IMR-90 (cell line): ENCODE measurements around the gene COG2. TPM values are rescaled to one million over a fixed set of nuclear protein-coding genes. Genes with fewer than 3 reads are reported as not detected.

Experiments used
- ATAC-seq: fragments of 200-7000 bp; cut with Tn5 transposase; 2 replicates; pipeline ENCODE4 v1.9.1; 2020; ENCODE audit warnings: low read depth, mild to moderate bottlenecking, moderate library complexity
- BruUV-seq: library from RNA; stranded (reverse); fragments of 400-500 nt; replicated peaks from 2 replicates; lab custom pipeline; 2021; lab: Mats Ljungman, UMichigan
- CTCF ChIA-PET: fragments of 300-600 bp; formaldehyde crosslinking; extraction: SDS; loops from one replicate; lab custom pipeline; 2021; ENCODE audit warnings: antibody characterized with exemption; lab: Yijun Ruan, JAX
- POLR2A ChIA-PET: fragments of 300-600 bp; sonication (Branson Sonifier 250); formaldehyde crosslinking; loops from one replicate; lab custom pipeline; 2022; ENCODE audit warnings: antibody characterized with exemption; ENCODE audit not compliant: unreplicated experiment; lab: Charles Lee
- DNase-seq: peaks from one replicate; pipeline ENCODE4 v3.0.0; 2013
- H2AFZ ChIP-seq: replicated peaks from 2 replicates; pipeline ENCODE3; 2013; ENCODE audit warnings: low read length, mild to moderate bottlenecking; ENCODE audit not compliant: poor library complexity
- H2AK5ac ChIP-seq: 2 replicates; pipeline ENCODE4 v1.6.1; 2013; ENCODE audit warnings: low read depth, low read length, inconsistent platforms
- H2AK9ac ChIP-seq: replicated peaks from 2 replicates; pipeline ENCODE3; 2013; ENCODE audit warnings: mild to moderate bottlenecking, low read depth, low read length, moderate library complexity; ENCODE audit not compliant: poor library complexity
- H2BK120ac ChIP-seq: 2 replicates; pipeline ENCODE4 v1.6.1; 2013; ENCODE audit warnings: low read depth, low read length, inconsistent platforms
- H2BK15ac ChIP-seq: 3 replicates; pipeline ENCODE4 v1.6.1; 2013; ENCODE audit warnings: low read depth, low read length, inconsistent platforms
- H2BK20ac ChIP-seq: 2 replicates; pipeline ENCODE4 v1.6.1; 2013; ENCODE audit warnings: low read depth, mild to moderate bottlenecking, inconsistent platforms, low read length, moderate library complexity
- H2BK5ac ChIP-seq: 2 replicates; pipeline ENCODE4 v1.6.1; 2013; ENCODE audit warnings: mild to moderate bottlenecking, low read depth, low read length, inconsistent platforms; ENCODE audit not compliant: poor library complexity, severe bottlenecking
- H3K14ac ChIP-seq: replicated peaks from 2 replicates; pipeline ENCODE4 v1.6.1; 2013; ENCODE audit warnings: low read depth, low read length, inconsistent platforms
- H3K18ac ChIP-seq: 2 replicates; pipeline ENCODE4 v1.6.1; 2013; ENCODE audit warnings: low read depth, low read length, control low read depth
- H3K23ac ChIP-seq: 2 replicates; pipeline ENCODE4 v1.6.1; 2013; ENCODE audit warnings: low read depth, low read length, inconsistent platforms
- H3K27ac ChIP-seq: 2 replicates; pipeline ENCODE4 v1.5.1; 2013; ENCODE audit warnings: mild to moderate bottlenecking, control low read depth, low read length; ENCODE audit not compliant: insufficient read depth
- H3K27me3 ChIP-seq: 2 replicates; pipeline ENCODE4 v1.6.1; 2013; ENCODE audit warnings: low read length; ENCODE audit not compliant: control insufficient read depth, insufficient read depth
- H3K36me3 ChIP-seq: 2 replicates; pipeline ENCODE4 v1.6.1; 2013; ENCODE audit warnings: low read length, mixed read lengths; ENCODE audit not compliant: control insufficient read depth, insufficient read depth
- H3K4ac ChIP-seq: 2 replicates; pipeline ENCODE4 v1.6.1; 2013; ENCODE audit warnings: low read depth, low read length, inconsistent platforms
- H3K4me1 ChIP-seq: 2 replicates; pipeline ENCODE4 v1.6.1; 2013; ENCODE audit warnings: low read length, mixed read lengths; ENCODE audit not compliant: control insufficient read depth, insufficient read depth
- H3K4me2 ChIP-seq: 2 replicates; pipeline ENCODE4 v1.6.1; 2013; ENCODE audit warnings: low read depth, mild to moderate bottlenecking, control low read depth, low read length, moderate library complexity
- H3K4me3 ChIP-seq: 2 replicates; pipeline ENCODE4 v1.5.1; 2013; ENCODE audit warnings: low read depth, mild to moderate bottlenecking, control low read depth, low read length, moderate library complexity; ENCODE audit not compliant: insufficient read depth
- H3K56ac ChIP-seq: 2 replicates; pipeline ENCODE4 v1.6.1; 2013; ENCODE audit warnings: low read length, inconsistent platforms; ENCODE audit not compliant: insufficient read depth; ENCODE audit errors: extremely low read depth
- H3K79me1 ChIP-seq, 2 experiments: 2 replicates each; pipeline ENCODE4 v1.6.1; 2013; ENCODE audit warnings: low read length in 2 of 2, inconsistent platforms in 1 of 2, low read depth in 1 of 2
- H3K9ac ChIP-seq: 2 replicates; pipeline ENCODE4 v1.6.1; 2013; ENCODE audit warnings: low read depth, low read length, control low read depth
- H3K9me1 ChIP-seq: 2 replicates; pipeline ENCODE4 v1.6.1; 2013; ENCODE audit warnings: low read length, inconsistent platforms; ENCODE audit not compliant: insufficient read depth
- H3K9me3 ChIP-seq: 2 replicates; pipeline ENCODE4 v1.6.1; 2013; ENCODE audit warnings: low read length; ENCODE audit not compliant: control insufficient read depth, insufficient read depth
- H4K20me1 ChIP-seq: 2 replicates; pipeline ENCODE4 v1.6.1; 2013; ENCODE audit warnings: low read length, inconsistent platforms; ENCODE audit not compliant: insufficient read depth
- H4K5ac ChIP-seq: 2 replicates; pipeline ENCODE4 v1.6.1; 2013; ENCODE audit warnings: mild to moderate bottlenecking, low read depth, low read length, control low read depth
- H4K8ac ChIP-seq, 2 experiments: 2 replicates each; pipeline ENCODE4 v1.6.1; 2013; ENCODE audit warnings: low read depth in 2 of 2, low read length in 2 of 2, control low read depth in 1 of 2, inconsistent platforms in 1 of 2
- H4K91ac ChIP-seq: 2 replicates; pipeline ENCODE4 v1.6.1; 2013; ENCODE audit warnings: low read depth, low read length, inconsistent platforms; ENCODE audit not compliant: insufficient read depth
- CEBPB ChIP-seq: IDR thresholded peaks from 2 replicates; pipeline ENCODE4 v1.6.1; 2012; ENCODE audit warnings: low read depth, low read length, improper control_type of control experiment
- MAFK ChIP-seq: IDR thresholded peaks from 2 replicates; pipeline ENCODE4 v1.6.1; 2012; ENCODE audit warnings: low read depth, low read length, improper control_type of control experiment
- MAZ ChIP-seq: IDR thresholded peaks from 2 replicates; pipeline ENCODE4 v1.6.1; 2012; ENCODE audit warnings: low read depth, mild to moderate bottlenecking, low read length, improper control_type of control experiment, moderate library complexity, borderline replicate concordance
- POLR2A ChIP-seq: IDR thresholded peaks from 2 replicates; pipeline ENCODE4 v1.6.1; 2012; ENCODE audit warnings: mild to moderate bottlenecking, low read depth, low read length
- RAD21 ChIP-seq: IDR thresholded peaks from 2 replicates; pipeline ENCODE4 v1.6.1; 2012; ENCODE audit warnings: low read length, improper control_type of control experiment
- SMC3 ChIP-seq: fragments of 150-350 bp; IDR thresholded peaks from 2 replicates; pipeline ENCODE4 v1.6.1; 2016; ENCODE audit warnings: low read depth, mild to moderate bottlenecking, antibody characterized with exemption, low read length, moderate library complexity
- WGBS, 2 experiments: methylation state at CpG; one replicate each; pipeline versions ENCODE4 v1.1.5 to v1.1.7; 2013; ENCODE audit warnings: missing lambda C conversion rate in 2 of 2; ENCODE audit not compliant: insufficient read length in 1 of 2; ENCODE audit errors: extremely low coverage in 2 of 2; 5-methylcytosine and 5-hydroxymethylcytosine counted together
- dilution Hi-C: fragments of 300-500 bp; cut with HindIII; formaldehyde crosslinking; loops from one replicate; pipeline ENCODE4 v1.14.3; 2018; ENCODE audit warnings: low sequenced_read_pairs; ENCODE audit not compliant: unreplicated experiment
- in situ Hi-C: fragments of 300-500 bp; cut with MboI; formaldehyde crosslinking; loops from 3 replicates; pipeline ENCODE4 v1.14.3; 2019; ENCODE audit warnings: low sequenced_read_pairs, inconsistent platforms, mixed read lengths
- intact Hi-C: fragments of 100-400 bp; cut with micrococcal nuclease; formaldehyde crosslinking; loops from 2 replicates; pipeline ENCODE4 v1.10.0; 2022
- polyA plus RNA-seq, 3 experiments: library from polyadenylated mRNA; depleted of rRNA; stranded (reverse); fragments of >200 nt; gene quantifications; 2 replicates each; pipeline ENCODE4 v1.2.3, GENCODE V29; 2012; ENCODE audit warnings: low replicate concordance in 1 of 3
- total RNA-seq: library from RNA; depleted of rRNA; stranded (reverse); fragments of >200 nt; gene quantifications from 2 replicates; pipeline ENCODE4 v1.2.3, GENCODE V29; 2012
- TF ChIP-seq, protein P1 (sequence below): fragments of 150-350 bp; IDR thresholded peaks from 2 replicates; pipeline ENCODE4 v1.6.1; 2017; ENCODE audit warnings: mild to moderate bottlenecking, antibody characterized with exemption, low read length, low read depth
- TF ChIP-seq, protein P2 (sequence below): conservative IDR thresholded peaks from 2 replicates; pipeline ENCODE4 v1.5.1; 2012; ENCODE audit warnings: mild to moderate bottlenecking, low read depth, low read length, improper control_type of control experiment

COG2 gene
- total and polyA plus RNA-seq, 2 of the 4 experiments (the other 2 are of a cell fraction), result 9.1 to 16.7 TPM

DNA sequence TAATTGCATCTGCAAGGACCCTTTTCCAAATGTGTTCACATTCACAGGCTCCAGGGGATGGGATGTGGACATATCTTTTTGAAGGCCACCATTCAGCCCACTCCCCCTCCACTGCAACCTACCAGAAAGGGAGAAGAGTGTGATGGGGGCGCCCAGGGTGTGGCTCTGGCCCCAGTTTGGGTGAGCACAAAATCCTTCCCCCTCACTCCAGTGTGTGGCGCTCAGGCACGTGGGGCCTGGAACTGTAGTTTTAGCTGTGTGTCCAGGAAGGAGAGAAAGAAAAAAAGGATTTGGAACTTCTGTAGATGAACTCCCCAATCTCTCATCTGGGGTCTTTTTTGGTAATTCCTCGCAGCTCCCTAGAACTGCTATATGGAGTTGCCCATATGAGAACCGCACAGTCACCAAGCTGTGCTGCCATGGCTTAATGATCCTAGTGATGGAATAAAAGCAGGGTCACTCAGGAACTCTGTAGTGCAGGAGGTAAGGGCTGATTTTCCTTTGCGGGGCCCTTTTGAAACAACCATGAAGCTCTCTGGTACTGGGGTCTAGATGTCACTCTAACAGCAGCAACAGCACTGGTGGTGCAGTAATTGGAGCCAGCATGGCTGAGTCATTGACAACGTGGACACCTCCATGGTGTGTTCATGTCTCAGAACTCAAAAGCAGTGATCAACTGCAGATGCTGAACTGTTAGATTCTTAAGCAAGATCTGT lies 54.6 kb downstream of the COG2 start:
- intact Hi-C loops, result no loop called here
- Histone ChIP-seq H3K56ac (no peak overlapping the region), H3K27ac (no peak overlapping the region), H3K9me1 (no peaks in the 10 kb centered on the region), H3K4me1 (peaks cover 2% of the 10 kb centered on the region; the same call in 1 of the 2 replicates), H4K5ac (no peak overlapping the region), H3K9me3 (no peaks in the 10 kb centered on the region), H4K8ac (no peak overlapping the region), H3K23ac (no peak overlapping the region), H4K20me1 (no peaks in the 10 kb centered on the region; the same call in 1 of the 2 replicates), H2AFZ (no peak overlapping the region), H2BK20ac (no peak overlapping the region), H3K18ac (no peak overlapping the region), H3K14ac (no peak overlapping the region), H4K91ac (no peak overlapping the region), H3K9ac (no peak overlapping the region), H2BK5ac (no peak overlapping the region), H3K4me3 (no peak overlapping the region), H3K4me2 (no peak overlapping the region), H3K79me1 (no peaks in the 10 kb centered on the region), H3K4ac (no peak overlapping the region), H3K36me3 (peaks cover 14% of the 10 kb centered on the region), H2AK9ac (no peak overlapping the region), H2AK5ac (no peak overlapping the region), H2BK120ac (no peak overlapping the region), H3K27me3 (no peaks in the 10 kb centered on the region; the same call in 1 of the 2 replicates), H2BK15ac (no peak overlapping the region)
- TF ChIP-seq MAZ, result no peak
- TF ChIP-seq POLR2A, result no peak
- TF ChIP-seq SMC3, result no peak
- TF ChIP-seq, protein P1, sequence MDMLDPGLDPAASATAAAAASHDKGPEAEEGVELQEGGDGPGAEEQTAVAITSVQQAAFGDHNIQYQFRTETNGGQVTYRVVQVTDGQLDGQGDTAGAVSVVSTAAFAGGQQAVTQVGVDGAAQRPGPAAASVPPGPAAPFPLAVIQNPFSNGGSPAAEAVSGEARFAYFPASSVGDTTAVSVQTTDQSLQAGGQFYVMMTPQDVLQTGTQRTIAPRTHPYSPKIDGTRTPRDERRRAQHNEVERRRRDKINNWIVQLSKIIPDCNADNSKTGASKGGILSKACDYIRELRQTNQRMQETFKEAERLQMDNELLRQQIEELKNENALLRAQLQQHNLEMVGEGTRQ, result no peak
- TF ChIP-seq MAFK, result no peak
- no peak for TF ChIP-seq RAD21
- TF ChIP-seq, protein P2, sequence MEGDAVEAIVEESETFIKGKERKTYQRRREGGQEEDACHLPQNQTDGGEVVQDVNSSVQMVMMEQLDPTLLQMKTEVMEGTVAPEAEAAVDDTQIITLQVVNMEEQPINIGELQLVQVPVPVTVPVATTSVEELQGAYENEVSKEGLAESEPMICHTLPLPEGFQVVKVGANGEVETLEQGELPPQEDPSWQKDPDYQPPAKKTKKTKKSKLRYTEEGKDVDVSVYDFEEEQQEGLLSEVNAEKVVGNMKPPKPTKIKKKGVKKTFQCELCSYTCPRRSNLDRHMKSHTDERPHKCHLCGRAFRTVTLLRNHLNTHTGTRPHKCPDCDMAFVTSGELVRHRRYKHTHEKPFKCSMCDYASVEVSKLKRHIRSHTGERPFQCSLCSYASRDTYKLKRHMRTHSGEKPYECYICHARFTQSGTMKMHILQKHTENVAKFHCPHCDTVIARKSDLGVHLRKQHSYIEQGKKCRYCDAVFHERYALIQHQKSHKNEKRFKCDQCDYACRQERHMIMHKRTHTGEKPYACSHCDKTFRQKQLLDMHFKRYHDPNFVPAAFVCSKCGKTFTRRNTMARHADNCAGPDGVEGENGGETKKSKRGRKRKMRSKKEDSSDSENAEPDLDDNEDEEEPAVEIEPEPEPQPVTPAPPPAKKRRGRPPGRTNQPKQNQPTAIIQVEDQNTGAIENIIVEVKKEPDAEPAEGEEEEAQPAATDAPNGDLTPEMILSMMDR, result no peak
- TF ChIP-seq CEBPB, result no peak
- POLR2A ChIA-PET, result no interaction called here
- CTCF ChIA-PET, result no interaction called here
- ATAC-seq, result peak; percentile 64
- in situ Hi-C loops, result no loop called here
- dilution Hi-C loops, result no loop called here
- no CpG with 5 or more reads among the region's 7 CpGs for WGBS, 2 experiments
- BruUV-seq, result no TSS peak
- peak; percentile 34 for DNase-seq
